GM18519 (cell line): ENCODE data around the gene MCF2L.
"Not testable (repeated sequence)": the region's sequence is repeated elsewhere in the genome, so short reads cannot be mapped to it uniquely, and the experiment has no call there.

Source experiments
- ATAC-seq: cut with Tn5 transposase; IDR thresholded peaks from one replicate; pipeline ENCODE4 v1.9.1; 2021; ENCODE audit warnings: mild to moderate bottlenecking, moderate library complexity; ENCODE audit not compliant: unreplicated experiment, low FRiP score

Gene MCF2L

GRCh38 chr13:113076681-113077401, 107.8 kb downstream of the MCF2L start:
- ATAC-seq: no peak

DNA sequence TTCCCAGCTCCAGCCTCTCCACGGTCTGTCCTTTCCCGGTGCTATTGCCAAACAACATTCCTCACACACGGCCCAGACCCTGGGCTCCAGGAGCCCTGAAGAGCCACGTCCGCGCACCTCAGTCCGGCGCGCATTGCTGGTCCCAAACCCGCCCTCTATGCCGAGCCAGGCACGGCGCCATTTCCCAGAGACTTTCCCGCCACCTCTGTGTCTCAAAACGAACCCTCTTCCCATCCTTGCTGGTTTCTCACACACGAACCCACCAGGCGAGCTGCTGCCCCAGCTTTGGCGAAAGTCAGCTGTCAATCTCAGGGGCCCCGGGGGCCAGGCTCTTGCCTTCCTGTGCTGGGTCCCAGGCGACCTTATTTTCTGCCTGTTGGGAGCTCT, 108.5 kb downstream of the MCF2L start:
- ATAC-seq: no peak

GRCh38 chr13:113077953-113078901, 109.2 kb downstream of the MCF2L start:
- ATAC-seq: no peak

GRCh38 chr13:113078902-113079780, 110.1 kb downstream of the MCF2L start:
- ATAC-seq: no peak

- not testable (repeated sequence) for ATAC-seq
These were observed 110.7 kb downstream of the MCF2L start for GRCh38 chr13:113079781-113080080.

- no peak for ATAC-seq
These were observed 111.4 kb downstream of the MCF2L start for GRCh38 chr13:113080361-113080831.

DNA sequence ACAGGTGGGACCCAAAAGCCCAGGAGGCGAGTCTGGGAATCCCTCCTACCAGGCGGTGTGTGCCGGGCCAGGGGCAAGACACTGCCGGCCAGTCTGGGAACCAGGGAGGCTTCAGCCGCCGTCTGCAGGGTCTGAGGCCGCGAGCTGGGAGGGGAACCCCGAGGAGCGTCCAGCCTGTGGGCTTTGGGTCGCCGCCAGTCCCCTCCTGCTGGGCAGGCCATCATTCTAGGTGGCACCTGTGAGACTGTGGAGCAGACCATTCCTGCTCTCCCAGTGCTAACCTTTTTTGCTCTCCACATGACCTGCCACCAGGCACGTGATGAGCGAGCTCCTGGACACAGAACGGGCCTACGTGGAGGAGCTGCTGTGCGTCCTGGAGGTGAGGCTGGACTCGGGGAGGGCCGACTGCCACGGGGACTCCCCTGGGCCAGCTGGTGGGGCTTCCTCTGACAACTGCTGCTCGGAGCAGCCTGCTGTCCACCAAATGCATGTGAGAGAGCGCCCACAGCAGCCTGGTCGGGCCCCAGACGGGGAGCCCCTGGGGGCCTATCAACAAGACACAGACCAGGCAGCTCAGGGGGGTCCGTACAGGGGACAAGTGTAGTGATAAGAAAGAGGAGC, 112.0 kb downstream of the MCF2L start:
- ATAC-seq: no peak

GRCh38 chr13:113082198-113083021, 113.4 kb downstream of the MCF2L start:
- no peak for ATAC-seq

DNA sequence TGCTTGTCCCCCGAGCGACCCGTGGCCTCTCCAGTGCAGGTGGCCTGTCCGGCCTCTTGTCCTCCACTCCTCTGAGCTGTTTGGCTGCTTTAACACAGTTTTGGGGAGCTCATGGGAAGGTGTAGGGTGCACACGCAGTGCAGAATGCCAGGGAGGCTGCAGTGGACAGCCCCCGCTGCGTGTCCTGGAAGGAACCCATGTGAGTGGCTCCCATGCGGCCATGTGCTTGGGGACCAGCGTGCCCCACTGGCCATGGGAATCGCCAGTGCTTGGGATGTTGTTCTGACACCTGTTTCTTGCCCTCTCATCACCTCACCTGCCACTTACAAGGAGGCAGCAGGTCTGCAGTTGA, 114.0 kb downstream of the MCF2L start:
- no peak for ATAC-seq

- ATAC-seq: no peak
These were observed 114.5 kb downstream of the MCF2L start for GRCh38 chr13:113083402-113084061.

GRCh38 chr13:113084094-113084942, 115.3 kb downstream of the MCF2L start:
- ATAC-seq: no peak

- ATAC-seq: no peak
These were observed 116.0 kb downstream of the MCF2L start for GRCh38 chr13:113084943-113085540.

GRCh38 chr13:113086031-113086750, 117.2 kb downstream of the MCF2L start:
- ATAC-seq: no peak

- no peak for ATAC-seq
These were observed 118.2 kb downstream of the MCF2L start for GRCh38 chr13:113086991-113087922.

DNA sequence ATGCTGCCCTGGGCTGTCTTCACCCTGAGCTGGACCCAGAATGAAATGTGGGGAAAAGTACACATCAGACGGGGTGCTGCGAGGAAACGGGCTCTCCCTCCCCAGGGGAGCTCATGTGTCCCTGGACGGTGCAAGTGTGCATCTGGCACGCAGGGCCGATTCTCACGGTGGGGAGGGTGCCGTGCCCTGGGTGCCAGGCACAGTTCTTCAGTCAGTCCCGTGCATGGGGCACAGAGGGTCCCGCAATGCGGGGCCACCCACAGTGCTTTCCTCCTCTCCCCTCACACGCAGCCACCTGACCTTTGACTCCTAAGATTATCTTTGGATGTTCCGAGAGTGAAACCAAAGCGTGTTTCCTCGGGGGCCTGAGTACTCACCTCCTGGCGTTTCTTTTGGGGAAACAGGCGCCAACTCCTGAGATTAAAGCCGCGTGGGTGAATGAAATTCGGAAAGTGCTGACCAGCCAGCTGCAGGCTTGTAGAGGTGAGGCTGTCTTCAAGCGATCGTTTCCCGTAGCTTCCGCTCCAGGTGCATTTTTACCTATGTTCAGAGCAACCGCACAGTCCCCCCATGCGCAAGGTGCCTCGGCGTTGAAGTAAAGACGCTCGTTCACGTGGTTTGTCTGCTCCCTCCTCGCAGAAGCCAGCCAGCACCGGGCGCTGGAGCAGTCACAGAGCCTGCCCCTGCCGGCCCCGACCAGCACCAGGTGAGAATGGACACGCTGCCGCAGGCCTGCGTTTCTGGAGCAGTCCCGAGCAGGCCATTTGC, 119.1 kb downstream of the MCF2L start:
- no peak for ATAC-seq
